Measurements from ENCODE around the gene UBE2I. TPM values are rescaled to one million over a fixed set of nuclear protein-coding genes. Genes with fewer than 3 reads are reported as not detected.
"Not testable (repeated sequence)": the region's sequence is repeated elsewhere in the genome, so short reads cannot be mapped to it uniquely, and the experiment has no call there.

Gene UBE2I
- total RNA-seq, 1 donor from 2014 or later: 170 TPM

DNA sequence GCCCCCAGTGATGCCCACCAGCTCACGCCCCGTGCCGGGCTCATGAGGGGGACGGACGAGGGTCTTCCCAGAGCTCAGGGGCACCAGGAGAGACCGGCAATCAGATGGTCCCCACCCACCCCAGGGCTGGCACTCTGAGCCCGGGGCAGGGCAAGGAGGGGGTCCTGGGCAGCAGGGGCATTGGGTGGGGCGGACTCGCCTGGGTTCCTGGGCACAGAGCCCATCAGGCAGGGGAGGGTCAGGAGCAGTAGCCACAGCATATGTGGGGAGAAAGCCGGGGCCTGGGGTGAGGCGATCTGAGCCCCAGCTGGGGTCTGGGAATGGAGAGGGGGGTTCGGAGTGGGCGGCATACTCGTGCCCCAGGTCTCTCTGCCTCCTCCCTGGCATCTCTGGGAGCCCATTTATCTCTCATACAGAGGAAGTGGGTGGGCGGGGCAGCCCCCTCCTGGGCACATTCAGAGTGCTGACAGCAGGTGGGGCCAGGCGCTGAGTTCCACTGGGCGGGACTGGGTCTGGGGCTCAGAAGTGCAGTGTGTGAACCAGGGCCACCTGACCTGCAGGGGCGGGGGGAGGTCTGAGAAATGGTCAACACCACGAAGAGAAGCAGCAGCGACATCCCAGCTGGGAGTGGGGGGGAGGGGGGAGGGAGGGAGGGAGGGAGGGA lies 20.5 kb upstream of the UBE2I start:
- Mint-ChIP-seq H3K36me3 (no peaks in the 10 kb centered on the region), H3K4me3 (no peak overlapping the region), H3K4me1 (ENCODE audit: unreplicated experiment) (peaks cover 11% of the 10 kb centered on the region), H3K9me3 (no peaks in the 10 kb centered on the region), H3K27ac (no peak overlapping the region), H3K27me3 (peaks cover 40% of the 10 kb centered on the region)
- no peak for TF ChIP-seq CTCF (conservative IDR thresholded peaks at IDR 0.05)
- no peak for DNase-seq (ENCODE audit: extremely low spot score, unreplicated experiment)

DNA sequence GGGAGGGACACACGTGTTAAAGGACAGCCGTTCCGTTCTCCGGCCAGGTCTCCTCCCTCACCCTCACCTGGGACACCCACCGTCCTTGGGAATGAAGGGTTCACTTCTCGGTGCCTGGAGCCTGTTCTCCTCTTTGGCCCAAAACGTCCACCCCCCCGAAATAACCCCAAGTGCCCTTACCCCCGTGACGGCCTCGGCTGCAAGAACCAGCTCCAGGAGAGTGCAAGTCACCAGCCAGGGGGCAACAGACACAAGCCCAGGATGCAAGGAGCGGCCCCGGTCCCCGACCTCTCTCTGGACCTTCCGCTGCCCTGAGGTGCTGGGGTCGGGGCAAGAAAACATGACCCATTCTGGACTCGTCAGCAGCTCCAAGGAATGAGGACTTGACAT lies 20.0 kb upstream of the UBE2I start:
- Mint-ChIP-seq H3K4me1 (ENCODE audit: unreplicated experiment) (peaks cover 11% of the 10 kb centered on the region), H3K27me3 (peaks cover 43% of the 10 kb centered on the region), H3K9me3 (no peaks in the 10 kb centered on the region), H3K4me3 (no peak overlapping the region), H3K36me3 (no peaks in the 10 kb centered on the region), H3K27ac (no peak overlapping the region)
- DNase-seq (ENCODE audit: extremely low spot score, unreplicated experiment): no peak
- TF ChIP-seq CTCF (conservative IDR thresholded peaks at IDR 0.05): no peak

DNA sequence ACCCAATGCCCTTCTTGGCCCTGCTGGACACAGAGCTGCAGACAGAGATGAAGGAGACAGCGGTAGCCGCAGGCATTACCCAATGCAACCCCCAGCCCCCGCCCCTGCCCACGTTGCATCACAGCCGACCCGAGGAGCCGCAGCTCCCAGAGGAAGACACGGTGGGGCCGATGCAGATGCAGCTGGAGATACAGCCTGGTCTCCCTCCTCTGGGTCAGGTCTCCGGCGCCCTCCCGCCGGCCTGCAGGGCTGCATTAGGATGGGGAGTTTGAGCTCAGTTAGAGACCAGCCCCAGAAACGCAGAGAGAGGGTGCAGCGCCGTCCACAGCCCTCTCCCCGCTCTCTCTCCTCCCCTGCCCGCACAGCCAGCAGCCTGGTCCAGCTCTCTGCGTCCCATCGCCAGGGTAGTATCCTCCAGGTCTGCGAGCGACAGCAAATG lies 19.4 kb upstream of the UBE2I start:
- TF ChIP-seq CTCF (conservative IDR thresholded peaks at IDR 0.05): no peak
- H3K27ac Mint-ChIP-seq: no peak overlapping the region
- no peaks in the 10 kb centered on the region for H3K36me3 Mint-ChIP-seq
- peaks cover 11% of the 10 kb centered on the region for H3K4me1 Mint-ChIP-seq (ENCODE audit: unreplicated experiment)
- DNase-seq (ENCODE audit: extremely low spot score, unreplicated experiment): no peak
- H3K9me3 Mint-ChIP-seq: no peaks in the 10 kb centered on the region
- no peak overlapping the region for H3K4me3 Mint-ChIP-seq
- H3K27me3 Mint-ChIP-seq: peaks cover 44% of the 10 kb centered on the region

DNA sequence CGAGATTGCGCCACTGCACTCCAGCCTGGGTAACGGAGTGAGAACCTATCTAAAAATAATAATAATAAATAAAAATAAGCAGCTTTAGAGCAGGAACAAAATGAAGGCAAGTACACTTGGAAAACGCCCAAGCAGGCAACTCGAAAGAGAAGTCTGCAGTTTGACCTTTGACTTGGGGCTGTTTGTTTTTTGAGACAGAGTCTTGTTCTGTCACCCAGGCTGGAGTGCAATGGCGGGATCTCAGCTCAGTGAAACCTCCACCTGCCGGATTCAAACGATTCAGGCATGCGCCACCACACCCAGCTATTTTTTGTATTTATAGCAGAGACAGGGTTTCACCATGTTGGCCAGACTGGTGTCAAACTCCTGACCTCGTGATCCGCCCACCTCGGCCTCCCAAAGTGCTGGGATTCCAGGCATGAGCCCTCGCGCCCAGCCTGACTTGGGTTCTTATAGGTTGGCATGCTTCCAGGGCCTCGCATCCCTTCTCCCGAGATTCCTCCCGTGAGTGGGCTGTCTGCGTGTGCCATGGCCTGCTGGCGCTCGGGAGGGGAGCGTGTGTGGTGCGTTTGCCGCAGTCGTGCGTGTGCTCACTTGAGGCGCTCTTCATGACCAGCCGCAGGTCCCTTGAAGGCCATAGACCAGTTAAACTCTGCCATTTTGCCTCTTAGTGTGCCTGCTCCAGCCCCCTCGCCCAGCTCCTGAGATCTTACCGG lies 18.4 kb upstream of the UBE2I start:
- TF ChIP-seq CTCF (conservative IDR thresholded peaks at IDR 0.05): no peak
- Mint-ChIP-seq H3K9me3 (no peaks in the 10 kb centered on the region), H3K4me1 (ENCODE audit: unreplicated experiment) (peaks cover 11% of the 10 kb centered on the region), H3K27me3 (peaks cover 44% of the 10 kb centered on the region), H3K4me3 (no peak overlapping the region), H3K36me3 (no peaks in the 10 kb centered on the region), H3K27ac (no peak overlapping the region)
- no peak for DNase-seq (ENCODE audit: extremely low spot score, unreplicated experiment)

DNA sequence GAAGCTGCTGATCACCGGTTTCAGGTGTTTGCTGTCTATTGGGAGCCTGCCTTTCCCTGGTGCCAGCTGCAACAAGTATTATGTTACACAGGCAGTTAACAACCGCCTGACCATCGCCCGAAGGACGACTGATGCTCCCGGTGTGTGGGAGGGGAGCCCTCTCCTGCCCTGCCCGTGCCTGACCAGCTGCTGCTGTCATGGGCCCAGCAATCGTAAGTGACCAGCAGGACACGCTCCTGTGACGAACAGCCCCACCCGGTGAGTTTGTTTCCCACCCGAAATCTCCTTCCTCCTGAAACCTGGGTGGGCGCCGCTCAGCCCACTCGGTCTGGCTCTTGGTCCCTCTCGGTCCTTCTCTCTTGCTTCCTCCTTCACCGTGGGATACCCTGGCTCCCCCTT lies 17.9 kb upstream of the UBE2I start:
- Mint-ChIP-seq H3K4me3 (no peak overlapping the region), H3K36me3 (no peaks in the 10 kb centered on the region), H3K27me3 (peaks cover 42% of the 10 kb centered on the region), H3K27ac (no peak overlapping the region), H3K4me1 (ENCODE audit: unreplicated experiment) (peaks cover 11% of the 10 kb centered on the region), H3K9me3 (no peaks in the 10 kb centered on the region)
- no peak for TF ChIP-seq CTCF (conservative IDR thresholded peaks at IDR 0.05)
- no peak for DNase-seq (ENCODE audit: extremely low spot score, unreplicated experiment)

DNA sequence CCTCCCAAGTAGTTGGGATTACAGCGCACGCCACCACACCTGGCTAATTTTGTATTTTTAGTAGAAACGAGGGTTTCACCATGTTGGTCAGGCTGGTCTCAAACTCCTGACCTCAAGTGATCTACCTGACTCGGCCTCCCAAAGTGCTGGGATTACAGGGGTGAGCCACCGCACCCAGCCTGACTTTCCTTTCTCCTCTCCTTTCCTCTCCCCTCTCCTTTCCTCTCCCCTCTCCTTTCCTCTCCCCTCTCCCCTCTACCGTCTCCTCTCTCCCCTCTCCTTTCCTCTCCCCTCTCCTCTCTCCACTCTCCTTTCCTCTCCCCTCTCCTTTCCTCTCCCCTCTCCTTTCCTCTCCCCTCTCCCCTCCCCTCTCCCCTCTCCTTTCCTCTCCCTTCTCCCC lies 17.2 kb upstream of the UBE2I start:
- H3K36me3 Mint-ChIP-seq; DNase-seq (ENCODE audit: extremely low spot score, unreplicated experiment); H3K27ac Mint-ChIP-seq; H3K9me3 Mint-ChIP-seq; H3K4me3 Mint-ChIP-seq: not testable (repeated sequence)
- peaks cover 48% of the 10 kb centered on the region for H3K27me3 Mint-ChIP-seq
- H3K4me1 Mint-ChIP-seq (ENCODE audit: unreplicated experiment): peaks cover 16% of the 10 kb centered on the region

GRCh38 chr16:1292808-1293207 lies 16.6 kb upstream of the UBE2I start:
- not testable (repeated sequence) for H3K27ac Mint-ChIP-seq; H3K9me3 Mint-ChIP-seq; H3K4me3 Mint-ChIP-seq; DNase-seq (ENCODE audit: extremely low spot score, unreplicated experiment); H3K36me3 Mint-ChIP-seq
- Mint-ChIP-seq H3K4me1 (ENCODE audit: unreplicated experiment) (peaks cover 13% of the 10 kb centered on the region), H3K27me3 (peaks cover 45% of the 10 kb centered on the region)
